Measurements from ENCODE around the gene SCD5.

Gene SCD5

GRCh38 chr4:82694892-82695291, 103.7 kb downstream of the SCD5 start:
- no peak for DNase-seq (ENCODE audit: low read depth in 2 of 3, low spot score in 2 of 3)

- no peak for DNase-seq (ENCODE audit: low read depth in 2 of 3, low spot score in 2 of 3)
Observed at GRCh38 chr4:82694046-82694445, 104.5 kb downstream of the SCD5 start.

GRCh38 chr4:82692101-82692780, 106.4 kb downstream of the SCD5 start:
- DNase-seq (ENCODE audit: low read depth in 2 of 3, low spot score in 2 of 3): no peak

- DNase-seq (ENCODE audit: low read depth in 2 of 3, low spot score in 2 of 3): no peak
Observed at GRCh38 chr4:82691431-82691830, 107.2 kb downstream of the SCD5 start.

GRCh38 chr4:82688091-82688795, 110.4 kb downstream of the SCD5 start:
- no peak for DNase-seq (ENCODE audit: low read depth in 2 of 3, low spot score in 2 of 3)

- no peak for DNase-seq (ENCODE audit: low read depth in 2 of 3, low spot score in 2 of 3)
Observed at GRCh38 chr4:82687531-82687930, 111.1 kb downstream of the SCD5 start.

- no peak for DNase-seq (ENCODE audit: low read depth in 2 of 3, low spot score in 2 of 3)
Observed at GRCh38 chr4:82681754-82682153, 116.8 kb downstream of the SCD5 start.

GRCh38 chr4:82680834-82681233, 117.8 kb downstream of the SCD5 start:
- DNase-seq (ENCODE audit: low read depth in 2 of 3, low spot score in 2 of 3): no peak

- no peak for DNase-seq (ENCODE audit: low read depth in 2 of 3, low spot score in 2 of 3)
Observed at GRCh38 chr4:82679531-82679930, 119.1 kb downstream of the SCD5 start.

- no peak for DNase-seq (ENCODE audit: low read depth in 2 of 3, low spot score in 2 of 3)
Observed at GRCh38 chr4:82678051-82678450, 120.5 kb downstream of the SCD5 start.

- DNase-seq (ENCODE audit: low read depth in 2 of 3, low spot score in 2 of 3): no peak
Observed at GRCh38 chr4:82677327-82677726, 121.3 kb downstream of the SCD5 start.

- DNase-seq (ENCODE audit: low read depth in 2 of 3, low spot score in 2 of 3): no peak
Observed at GRCh38 chr4:82667761-82668480, 130.7 kb downstream of the SCD5 start.

GRCh38 chr4:82666970-82667665, 131.5 kb downstream of the SCD5 start:
- DNase-seq (ENCODE audit: low read depth in 2 of 3, low spot score in 2 of 3): no peak

GRCh38 chr4:82661181-82661992, 137.2 kb downstream of the SCD5 start:
- DNase-seq (ENCODE audit: low read depth in 2 of 3, low spot score in 2 of 3): no peak

GRCh38 chr4:82652062-82652461, 146.5 kb downstream of the SCD5 start:
- no peak for DNase-seq (ENCODE audit: low read depth in 2 of 3, low spot score in 2 of 3)

- no peak for DNase-seq (ENCODE audit: low read depth in 2 of 3, low spot score in 2 of 3)
Observed at GRCh38 chr4:82650868-82651267, 147.7 kb downstream of the SCD5 start.

GRCh38 chr4:82648356-82648755, 150.2 kb downstream of the SCD5 start:
- no peak for DNase-seq (ENCODE audit: low read depth in 2 of 3, low spot score in 2 of 3)

GRCh38 chr4:82645936-82646565, 152.5 kb downstream of the SCD5 start:
- no peak for DNase-seq (ENCODE audit: low read depth in 2 of 3, low spot score in 2 of 3)

GRCh38 chr4:82644734-82645126, 153.9 kb downstream of the SCD5 start:
- DNase-seq (ENCODE audit: low read depth in 2 of 3, low spot score in 2 of 3): no peak

GRCh38 chr4:82643994-82644733, 154.4 kb downstream of the SCD5 start:
- DNase-seq (ENCODE audit: low read depth in 2 of 3, low spot score in 2 of 3): no peak

Measured in activated CD8-positive, alpha-beta memory T cell treated with anti-CD3 and anti-CD28 coated beads for 48 hours (primary cell).